Neural cell (in vitro differentiated cells): ENCODE results near the gene RASA1. TPM values are rescaled to one million over a fixed set of nuclear protein-coding genes. Genes with fewer than 3 reads are reported as not detected.

Source experiments
- H2AFZ ChIP-seq: fragments of 200-600, 300-800 bp; sonication (generic), shearing (Covaris generic); 2 replicates; pipeline ENCODE4 v1.6.0; 2014; ENCODE audit warnings: low read depth, mild to moderate bottlenecking, antibody characterized with exemption, low read length, moderate library complexity
- H3F3A ChIP-seq: fragments of 200-600 bp; shearing (Covaris generic); 2 replicates; pipeline ENCODE4 v1.6.1; 2016; ENCODE audit warnings: mild to moderate bottlenecking, moderate library complexity, mixed read lengths, antibody characterized with exemption, low read length; ENCODE audit not compliant: insufficient read depth, poor library complexity, severe bottlenecking
- H3K27ac ChIP-seq: fragments of 200-600, 300-800 bp; sonication (generic), shearing (Covaris generic); 2 replicates; pipeline ENCODE4 v1.5.1; 2014; ENCODE audit warnings: mild to moderate bottlenecking, low read length, moderate library complexity
- H3K27me3 ChIP-seq: fragments of 300-800, 200-600 bp; sonication (generic), shearing (Covaris generic); 2 replicates; pipeline ENCODE4 v1.6.0; 2014; ENCODE audit warnings: mild to moderate bottlenecking, low read depth, low read length, moderate library complexity; ENCODE audit not compliant: insufficient read depth
- H3K36me3 ChIP-seq: fragments of 300-800, 200-600 bp; sonication (generic), shearing (Covaris generic); 2 replicates; pipeline ENCODE4 v1.5.1; 2014; ENCODE audit warnings: mild to moderate bottlenecking, antibody characterized with exemption, low read length, moderate library complexity; ENCODE audit not compliant: insufficient read depth
- H3K4me2 ChIP-seq: fragments of 300-800, 200-600 bp; sonication (generic), shearing (Covaris generic); 2 replicates; pipeline ENCODE4 v1.6.0; 2014; ENCODE audit warnings: mild to moderate bottlenecking, low read length
- H3K4me3 ChIP-seq: fragments of 300-800, 200-600 bp; sonication (generic), shearing (Covaris generic); 2 replicates; pipeline ENCODE4 v1.5.1; 2014; ENCODE audit warnings: mild to moderate bottlenecking, low read length, moderate library complexity
- H3K79me2 ChIP-seq: fragments of 200-600 bp; shearing (Covaris generic); replicated peaks from 2 replicates; pipeline ENCODE4 v1.6.0; 2014; ENCODE audit warnings: mild to moderate bottlenecking, low read length, moderate library complexity; ENCODE audit not compliant: insufficient read depth
- H3K9ac ChIP-seq: fragments of 300-800, 200-600 bp; sonication (generic), shearing (Covaris generic); 2 replicates; pipeline ENCODE4 v1.6.1; 2016; ENCODE audit warnings: mild to moderate bottlenecking, low read length, mixed read lengths
- H3K9me2 ChIP-seq: fragments of 200-600 bp; shearing (Covaris generic); 2 replicates; pipeline ENCODE4 v1.6.1; 2016; ENCODE audit warnings: mild to moderate bottlenecking, low read length, mixed read lengths; ENCODE audit not compliant: insufficient read depth
- H3K9me3 ChIP-seq: fragments of 200-600, 300-800 bp; sonication (generic), shearing (Covaris generic); 2 replicates; pipeline ENCODE4 v1.6.1; 2016; ENCODE audit warnings: mild to moderate bottlenecking, mixed run types, low read length, moderate library complexity, mixed read lengths
- H4K20me1 ChIP-seq: fragments of 200-600 bp; shearing (Covaris generic); 2 replicates; pipeline ENCODE4 v1.6.1; 2016; ENCODE audit warnings: mild to moderate bottlenecking, mixed run types; ENCODE audit not compliant: insufficient read depth
- CTCF ChIP-seq: fragments of 450-650 bp; IDR thresholded peaks from 2 replicates; pipeline ENCODE4 v1.5.1; 2014; ENCODE audit warnings: antibody characterized with exemption, mild to moderate bottlenecking, moderate library complexity; ENCODE audit not compliant: poor library complexity, severe bottlenecking
- EP300 ChIP-seq: fragments of 450-650 bp; conservative IDR thresholded peaks from 2 replicates; pipeline ENCODE4 v1.6.1; 2014; ENCODE audit warnings: antibody characterized with exemption, mild to moderate bottlenecking, moderate library complexity; ENCODE audit not compliant: poor library complexity, severe bottlenecking
- EZH2 ChIP-seq: fragments of 200-600, 300-800 bp; shearing (Covaris generic), sonication (generic); IDR thresholded peaks from 2 replicates; pipeline ENCODE4 v1.6.1; 2014; ENCODE audit warnings: antibody characterized with exemption, low read length, borderline replicate concordance, mild to moderate bottlenecking; ENCODE audit not compliant: insufficient read depth, poor library complexity, severe bottlenecking
- MXI1 ChIP-seq: fragments of 450-650 bp; conservative IDR thresholded peaks from 2 replicates; pipeline ENCODE4 v1.6.1; 2014; ENCODE audit warnings: antibody characterized with exemption, mild to moderate bottlenecking; ENCODE audit not compliant: poor library complexity, severe bottlenecking
- POLR2AphosphoS5 ChIP-seq: IDR thresholded peaks from 2 replicates; pipeline ENCODE4 v1.6.1; 2012
- RAD21 ChIP-seq: fragments of 450-650 bp; conservative IDR thresholded peaks from 2 replicates; pipeline ENCODE4 v1.6.1; 2014; ENCODE audit warnings: antibody characterized with exemption, mild to moderate bottlenecking, moderate library complexity
- REST ChIP-seq: IDR thresholded peaks from 2 replicates; pipeline ENCODE4 v1.6.1; 2012; ENCODE audit warnings: borderline replicate concordance
- SMC3 ChIP-seq: fragments of 450-650 bp; conservative IDR thresholded peaks from 2 replicates; pipeline ENCODE4 v1.6.1; 2014; ENCODE audit warnings: antibody characterized with exemption, mild to moderate bottlenecking, moderate library complexity; ENCODE audit not compliant: poor library complexity
- TAF1 ChIP-seq: IDR thresholded peaks from 2 replicates; pipeline ENCODE4 v1.6.1; 2012; ENCODE audit warnings: low read depth
- polyA plus RNA-seq: library from polyadenylated mRNA; depleted of rRNA; stranded (reverse); fragments of >200 nt; gene quantifications from 2 replicates; pipeline ENCODE4 v1.2.3, GENCODE V29; 2014

RASA1 gene
- polyA plus RNA-seq, 1 donor from 2014 or later: 72.8 TPM

GRCh38 chr5:87399720-87400119, 132.0 kb downstream of the RASA1 start:
- Histone ChIP-seq H3K27ac (no peak overlapping the region), H3K9me3 (peaks cover 4% of the 10 kb centered on the region), H3K9me2 (no peaks in the 10 kb centered on the region), H3K4me3 (no peak overlapping the region), H3K9ac (no peak overlapping the region), H3F3A (no peaks in the 10 kb centered on the region), H3K36me3 (peaks cover 19% of the 10 kb centered on the region), H3K4me2 (no peak overlapping the region), H2AFZ (no peak overlapping the region), H3K27me3 (no peaks in the 10 kb centered on the region), H4K20me1 (no peaks in the 10 kb centered on the region), H3K79me2 (peaks cover 3% of the 10 kb centered on the region)
- TF ChIP-seq EP300 (no peak), MXI1 (no peak), SMC3 (no peak), RAD21 (no peak), REST (no peak), POLR2AphosphoS5 (no peak), EZH2 (no peak), TAF1 (no peak), CTCF (no peak)

GRCh38 chr5:87400305-87400899, 132.7 kb downstream of the RASA1 start:
- Histone ChIP-seq H3K4me3 (no peak overlapping the region), H3K9me2 (no peaks in the 10 kb centered on the region), H3K4me2 (no peak overlapping the region), H3K27me3 (no peaks in the 10 kb centered on the region), H4K20me1 (no peaks in the 10 kb centered on the region), H3K9me3 (peaks cover 4% of the 10 kb centered on the region), H3K79me2 (peaks cover 3% of the 10 kb centered on the region), H2AFZ (no peak overlapping the region), H3F3A (no peaks in the 10 kb centered on the region), H3K27ac (no peak overlapping the region), H3K36me3 (peaks cover 19% of the 10 kb centered on the region), H3K9ac (no peak overlapping the region)
- no peak for TF ChIP-seq EP300
- TF ChIP-seq CTCF: peak; percentile 70
- TF ChIP-seq MXI1: no peak
- TF ChIP-seq SMC3: peak; percentile 62
- TF ChIP-seq RAD21: peak; percentile 67
